COR-L47 (cell line): Measurements from ENCODE around the gene RALB.
"Not testable (repeated sequence)": the region's sequence is repeated elsewhere in the genome, so short reads cannot be mapped to it uniquely, and the experiment has no call there.

Source experiments
- DNase-seq: peaks from one replicate; lab custom pipeline; 2025; lab: John Stamatoyannopoulos, UW

The RALB gene

DNA sequence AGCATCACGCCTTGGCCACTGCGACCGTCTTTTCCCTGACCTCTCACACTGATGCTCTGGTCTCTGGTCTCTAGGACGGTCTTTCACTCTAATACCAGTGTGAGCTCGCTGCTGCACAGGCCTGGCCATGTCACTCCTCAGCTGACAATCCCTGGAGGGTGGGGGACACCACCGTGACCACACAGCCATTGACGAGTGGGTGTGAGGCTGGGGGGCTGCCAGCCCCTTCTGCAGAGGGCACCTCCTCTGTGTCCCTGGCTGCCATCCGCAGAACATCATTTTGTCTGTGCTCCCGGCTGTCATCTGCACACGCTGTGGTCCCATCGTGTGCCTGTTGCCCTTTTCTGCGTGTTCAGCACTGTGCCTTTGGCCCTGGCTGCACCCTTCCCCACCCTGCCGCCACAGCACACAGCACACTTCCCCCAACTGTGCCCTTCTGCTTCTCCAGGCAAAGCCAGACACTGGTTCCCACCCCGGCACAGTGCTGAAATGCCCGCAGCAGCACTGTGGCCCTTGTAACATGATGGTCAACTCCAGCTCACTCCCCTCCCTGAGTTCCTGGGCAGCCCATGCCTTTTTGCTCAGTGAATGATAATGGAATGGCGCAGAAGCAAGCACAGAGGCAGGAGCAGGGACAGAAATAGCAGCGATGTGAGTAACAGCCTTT lies 62.8 kb downstream of the RALB start:
- no peak for DNase-seq

DNA sequence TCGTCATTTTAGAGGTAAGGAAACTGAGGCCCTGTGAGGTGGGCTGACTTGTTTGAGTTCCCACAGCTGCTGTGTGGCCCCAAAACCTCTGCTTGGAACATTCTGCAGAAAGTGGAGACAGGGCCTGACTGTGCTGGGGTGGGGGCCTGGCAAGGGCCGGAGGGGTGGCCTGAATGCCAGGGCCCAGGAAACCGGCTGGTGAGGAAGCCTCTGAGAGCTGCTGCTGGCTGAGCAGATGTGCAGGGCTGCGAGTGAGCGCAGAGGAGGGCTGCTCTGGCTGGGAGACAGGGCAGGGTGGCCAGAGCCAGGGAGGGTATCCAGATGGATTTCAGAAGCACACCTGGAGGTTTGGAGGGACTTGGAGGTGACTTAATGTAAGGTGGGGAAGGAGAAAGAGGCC lies 63.4 kb downstream of the RALB start:
- DNase-seq = no peak

DNA sequence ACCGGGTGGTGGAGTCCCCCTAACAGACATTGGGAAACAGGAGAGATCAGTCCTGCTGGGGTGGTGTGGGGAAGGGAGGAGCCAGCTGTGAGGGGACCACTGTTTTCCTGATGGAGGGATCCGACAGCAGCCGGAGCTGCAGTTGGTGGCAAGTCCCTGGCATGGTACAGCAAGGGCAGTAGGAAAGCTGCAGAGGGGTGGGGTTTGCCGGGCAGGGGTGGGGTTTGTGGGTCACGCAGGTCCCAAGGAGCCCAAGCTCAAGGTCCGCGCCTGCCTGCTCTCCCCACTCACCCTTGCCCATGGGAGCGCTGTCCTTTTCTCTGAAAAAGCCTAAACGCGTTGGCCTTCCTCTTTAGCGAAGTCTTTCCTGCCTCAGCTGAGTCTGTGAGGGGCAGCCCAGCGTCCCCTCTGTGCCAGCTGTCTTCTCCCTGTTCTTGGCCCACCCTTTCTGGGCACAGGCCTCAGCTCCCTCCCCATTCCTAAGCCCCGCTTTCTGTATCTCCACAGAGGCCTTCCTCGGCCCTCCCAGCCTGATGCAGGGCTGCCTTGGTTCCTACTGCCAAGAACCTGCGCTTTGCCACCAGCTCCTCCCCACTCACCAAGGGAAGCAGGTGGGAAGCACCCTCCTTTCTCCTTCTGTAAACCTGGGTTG lies 64.0 kb downstream of the RALB start:
- no peak for DNase-seq

- no peak for DNase-seq
These were observed 64.5 kb downstream of the RALB start for GRCh38 chr2:120317180-120317533.

- DNase-seq = no peak
These were observed 65.3 kb downstream of the RALB start for GRCh38 chr2:120317916-120318315.

DNA sequence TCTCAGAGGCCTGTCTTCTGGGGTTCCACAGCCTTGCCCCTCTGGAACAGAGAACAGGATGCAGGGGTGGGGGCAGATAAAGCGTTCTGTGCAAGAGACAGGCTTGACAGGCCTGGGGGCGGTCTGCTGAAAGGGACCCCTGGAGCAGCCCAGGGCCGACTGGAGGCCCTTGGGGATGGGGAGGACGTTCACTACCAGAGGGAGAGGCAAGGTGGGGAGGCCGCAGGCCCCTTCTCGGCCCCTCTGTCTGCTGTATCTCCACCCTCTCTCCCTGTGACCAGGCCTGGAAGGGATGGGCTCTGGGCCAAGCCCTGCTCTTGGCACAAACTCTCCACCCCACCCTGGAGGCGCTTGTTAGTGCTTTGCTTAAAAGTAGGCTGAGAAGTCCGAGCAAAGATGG lies 66.0 kb downstream of the RALB start:
- DNase-seq = no peak

DNA sequence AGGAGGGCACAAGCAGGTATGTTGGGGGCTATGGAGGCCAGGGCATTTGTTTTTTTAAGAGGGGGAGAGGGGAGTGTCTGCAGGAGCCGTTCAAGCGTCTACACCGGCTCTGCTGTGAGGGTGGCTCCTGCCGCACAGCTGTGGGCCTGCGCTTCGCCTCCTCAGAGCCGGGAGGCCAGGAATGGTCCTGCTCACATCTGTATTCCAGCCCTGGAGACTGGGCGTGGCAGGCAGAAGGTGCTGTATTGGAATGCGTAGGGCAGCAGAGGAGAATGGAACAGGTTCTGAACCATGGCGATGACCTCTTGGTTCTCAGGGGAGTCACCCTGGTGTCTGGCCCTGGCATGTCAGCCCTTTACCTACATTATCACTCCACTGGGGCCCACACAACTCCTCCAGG lies 66.5 kb downstream of the RALB start:
- no peak for DNase-seq

DNA sequence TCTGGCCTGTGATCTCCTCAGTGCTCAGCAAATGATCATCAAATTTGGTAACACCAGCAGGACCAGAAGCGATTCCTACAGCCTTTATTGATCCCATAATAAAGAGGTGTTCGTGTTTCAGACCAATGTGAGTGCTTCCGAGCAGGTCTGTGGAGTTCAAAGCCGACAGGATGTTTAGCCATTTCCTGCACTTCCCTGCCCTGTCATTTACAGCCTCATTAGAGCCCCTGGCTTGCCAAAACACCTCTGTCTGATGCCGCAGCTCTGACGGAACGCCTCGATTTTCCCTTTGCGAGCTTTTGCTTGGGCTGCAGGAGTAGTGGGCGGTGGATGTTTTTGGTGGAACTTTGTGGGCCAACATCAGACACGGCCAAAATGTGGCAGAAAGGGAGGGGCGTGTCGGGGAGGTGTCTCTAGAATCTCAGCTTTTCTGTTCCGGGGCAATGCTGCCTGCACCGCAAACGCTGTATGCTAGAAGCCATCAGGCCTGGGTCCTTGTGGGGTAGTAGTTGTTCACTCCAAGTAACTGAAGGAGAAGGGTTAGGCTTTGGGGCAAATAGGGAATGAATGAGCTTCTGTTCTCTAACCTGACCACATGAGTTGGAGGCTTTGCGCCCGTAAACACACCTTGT lies 67.2 kb downstream of the RALB start:
- no peak for DNase-seq

GRCh38 chr2:120320318-120320851 lies 67.7 kb downstream of the RALB start:
- DNase-seq = no peak

GRCh38 chr2:120320887-120321556 lies 68.4 kb downstream of the RALB start:
- not testable (repeated sequence) for DNase-seq

- DNase-seq = no peak
These were observed 69.2 kb downstream of the RALB start for GRCh38 chr2:120321721-120322284.

GRCh38 chr2:120322329-120322728 lies 69.7 kb downstream of the RALB start:
- no peak for DNase-seq

- DNase-seq = no peak
These were observed 70.6 kb downstream of the RALB start for GRCh38 chr2:120323214-120323613.

- no peak for DNase-seq
These were observed 71.3 kb downstream of the RALB start for GRCh38 chr2:120323807-120324399.

DNA sequence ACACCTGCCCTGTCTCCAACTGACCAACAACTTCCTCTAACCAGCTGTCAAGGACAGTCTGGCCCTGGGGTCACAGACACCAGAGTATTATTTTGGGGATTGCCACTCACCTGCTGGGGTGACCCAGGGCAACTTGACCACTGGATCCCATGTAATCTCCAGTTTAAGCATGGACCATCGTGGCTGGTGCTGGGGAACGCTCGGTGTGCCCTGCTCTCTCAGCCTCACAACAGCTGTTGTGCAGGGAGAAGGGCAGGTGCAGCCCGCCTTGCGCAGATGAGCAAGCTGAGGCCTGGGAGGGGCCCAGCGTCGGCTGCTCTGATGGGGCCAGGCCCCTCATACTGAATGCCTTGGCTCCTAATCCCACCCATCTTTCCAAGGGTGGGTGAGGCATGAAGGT lies 72.3 kb downstream of the RALB start:
- DNase-seq = no peak

DNA sequence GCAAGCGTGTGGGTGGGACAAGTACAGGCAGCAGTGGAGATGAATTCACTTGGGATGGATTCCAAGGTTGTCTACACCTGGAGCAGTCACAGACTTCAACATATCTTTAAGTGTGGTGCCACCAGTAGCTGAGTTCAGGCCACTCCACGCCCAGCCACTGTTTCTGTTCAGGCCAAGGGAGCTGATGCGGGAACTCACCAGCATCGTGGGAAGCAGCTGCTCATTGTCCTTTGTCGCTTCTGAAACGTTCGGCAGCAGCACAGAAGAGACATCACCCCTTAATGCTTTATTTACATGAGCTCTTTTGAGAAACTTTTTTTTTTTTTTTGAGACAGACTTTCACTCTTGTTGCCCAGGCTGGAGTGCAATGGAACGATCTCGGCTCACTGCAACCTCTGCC lies 73.4 kb downstream of the RALB start:
- DNase-seq = no peak

DNA sequence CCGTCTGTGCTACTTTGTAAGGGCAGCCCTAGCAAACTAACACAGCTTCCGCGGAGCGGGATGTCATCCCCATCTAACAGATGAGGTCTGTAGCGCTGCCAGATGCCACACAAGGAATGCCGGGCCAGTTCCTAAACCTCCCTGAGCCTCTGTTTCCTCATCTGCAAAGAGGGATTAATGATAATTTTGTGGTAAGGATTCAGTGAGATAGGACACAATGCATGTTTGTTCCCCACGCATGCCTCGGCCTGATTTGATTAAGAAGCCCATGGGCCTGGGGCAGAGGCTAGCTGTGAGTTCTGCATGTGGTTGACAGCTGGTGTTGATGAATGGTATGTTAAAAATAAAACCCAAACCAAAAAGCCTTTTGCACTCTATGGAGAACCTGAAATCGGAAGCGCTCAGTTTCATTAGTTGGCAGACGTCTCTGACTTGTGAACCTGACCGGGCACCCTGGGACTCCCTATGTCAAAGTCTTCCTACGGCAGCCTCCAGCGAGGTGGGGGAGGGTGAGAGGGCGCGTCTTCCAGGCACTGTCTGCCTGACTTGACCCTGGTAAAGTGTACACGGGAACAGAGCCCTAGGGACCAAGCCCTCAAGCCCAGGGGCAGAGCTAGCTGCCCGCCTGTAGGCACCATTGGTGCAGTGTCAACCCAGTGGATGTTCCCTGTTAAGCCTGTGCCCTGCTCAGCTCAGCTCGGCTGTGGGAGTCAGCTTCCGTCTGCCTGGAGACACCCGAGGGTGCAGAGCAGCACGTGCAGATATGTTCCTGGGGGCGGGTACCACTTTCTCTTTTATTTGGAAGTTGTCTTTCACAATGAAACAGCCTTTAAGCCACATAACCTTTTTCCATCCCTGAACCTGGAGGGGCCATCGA lies 78.5 kb downstream of the RALB start:
- DNase-seq = no peak

DNA sequence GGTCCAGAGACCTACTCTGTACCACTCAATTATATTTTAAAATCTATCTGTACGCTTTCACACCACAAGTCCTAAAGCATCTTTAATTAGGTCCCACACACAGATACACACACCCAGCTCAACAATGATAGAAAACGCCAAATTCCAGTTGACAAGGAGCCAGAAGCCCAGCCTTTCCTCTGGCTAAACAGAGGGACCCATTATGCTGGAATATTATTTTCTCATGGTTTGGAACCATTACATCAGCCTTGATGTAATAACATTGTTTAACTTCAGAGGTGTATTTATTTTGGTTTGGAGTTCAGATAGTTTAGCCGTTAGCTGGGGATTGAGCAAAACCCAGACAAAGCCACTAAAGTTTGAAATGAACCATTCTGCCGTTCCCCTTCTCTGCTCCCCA lies 79.3 kb downstream of the RALB start:
- no peak for DNase-seq

DNA sequence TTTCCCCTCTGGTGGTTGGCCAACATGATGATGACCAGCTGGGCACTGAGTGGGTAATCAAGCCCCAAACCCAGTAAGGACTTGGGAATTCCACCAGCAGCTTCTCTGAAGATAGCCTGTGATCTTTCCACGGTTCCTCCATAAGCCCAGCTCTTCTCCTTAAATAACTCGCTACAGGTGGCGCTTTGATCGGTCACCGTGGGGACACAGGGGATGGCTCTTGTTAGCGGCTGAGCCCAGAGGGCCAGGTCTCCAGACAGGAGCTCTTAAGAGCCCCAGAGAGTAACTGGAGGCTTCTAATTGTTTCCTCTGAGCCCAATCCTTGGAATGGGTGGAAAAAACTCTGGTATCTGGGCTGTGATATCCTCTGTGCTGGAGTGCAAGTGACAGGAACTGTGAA lies 79.7 kb downstream of the RALB start:
- no peak for DNase-seq

GRCh38 chr2:120334068-120334467 lies 81.4 kb downstream of the RALB start:
- no peak for DNase-seq

GRCh38 chr2:120336749-120337148 lies 84.1 kb downstream of the RALB start:
- DNase-seq = no peak
